WTC11 (cell line): ENCODE results near the gene LTN1. TPM values are rescaled to one million over a fixed set of nuclear protein-coding genes. Genes with fewer than 3 reads are reported as not detected.

Experiments
- ATAC-seq: fragments of 200-7000 bp; cut with Tn5 transposase; 2 replicates; pipeline ENCODE4 v1.10.0; 2021; ENCODE audit warnings: mild to moderate bottlenecking, moderate library complexity
- CTCF ChIA-PET: fragments of 300-600 bp; sonication (Branson Sonifier 250); formaldehyde crosslinking; loops from one replicate; lab custom pipeline; 2021; ENCODE audit warnings: antibody characterized with exemption; lab: Charles Lee
- POLR2A ChIA-PET: fragments of 350-600 bp; sonication (Branson Sonifier 250); formaldehyde crosslinking; loops from one replicate; lab custom pipeline; 2021; ENCODE audit warnings: antibody characterized with exemption; lab: Charles Lee
- DNase-seq: peaks from one replicate; pipeline ENCODE4 v3.0.0; 2021; ENCODE audit warnings: low spot score
- H3K27ac Mint-ChIP-seq: 2 replicates; pipeline ENCODE4 v1.8.0; 2021; ENCODE audit warnings: mixed read lengths
- H3K27me3 Mint-ChIP-seq: 2 replicates; pipeline ENCODE4 v1.8.0; 2021; ENCODE audit warnings: low read depth, mild to moderate bottlenecking, moderate library complexity, mixed read lengths
- H3K36me3 Mint-ChIP-seq: 2 replicates; pipeline ENCODE4 v1.8.0; 2021; ENCODE audit warnings: mixed read lengths
- H3K4me1 Mint-ChIP-seq: 2 replicates; pipeline ENCODE4 v1.8.0; 2022; ENCODE audit warnings: mixed read lengths
- H3K4me3 Mint-ChIP-seq: 2 replicates; pipeline ENCODE4 v1.8.0; 2021; ENCODE audit warnings: mild to moderate bottlenecking, moderate library complexity, mixed read lengths
- H3K9me3 Mint-ChIP-seq: 2 replicates; pipeline ENCODE4 v1.8.0; 2021; ENCODE audit warnings: mixed read lengths
- ATF2 ChIP-seq: sonication (generic); formaldehyde crosslinking; IDR thresholded peaks from 2 replicates; pipeline ENCODE4 v1.8.1; 2022; ENCODE audit warnings: low read depth, missing genetic modification reagents, borderline replicate concordance
- CDX4 ChIP-seq: fragments of 250-450 bp; sonication (Bioruptor Pico); IDR thresholded peaks from 2 replicates; pipeline ENCODE4 v1.9.0; 2021; ENCODE audit warnings: moderate library complexity, mild to moderate bottlenecking, inconsistent platforms, borderline replicate concordance
- CREM ChIP-seq: sonication (generic); formaldehyde crosslinking; IDR thresholded peaks from 2 replicates; pipeline ENCODE4 v1.8.1; 2022; ENCODE audit warnings: mild to moderate bottlenecking, missing genetic modification reagents, moderate library complexity
- E2F1 ChIP-seq: sonication (generic); formaldehyde crosslinking; IDR thresholded peaks from 2 replicates; pipeline ENCODE4 v1.8.0; 2022; ENCODE audit warnings: mild to moderate bottlenecking, missing genetic modification reagents
- E2F4 ChIP-seq: sonication (generic); formaldehyde crosslinking; IDR thresholded peaks from 2 replicates; pipeline ENCODE4 v1.8.1; 2022; ENCODE audit warnings: low read depth, mild to moderate bottlenecking, moderate library complexity, missing genetic modification reagents, borderline replicate concordance
- ESRRA ChIP-seq: sonication (generic); formaldehyde crosslinking; IDR thresholded peaks from 2 replicates; pipeline ENCODE4 v1.8.1; 2022; ENCODE audit warnings: mild to moderate bottlenecking, missing genetic modification reagents, borderline replicate concordance
- JUN ChIP-seq: sonication (generic); formaldehyde crosslinking; IDR thresholded peaks from 2 replicates; pipeline ENCODE4 v1.8.0; 2023; ENCODE audit warnings: mild to moderate bottlenecking, missing genetic modification reagents
- MAX ChIP-seq: sonication (generic); formaldehyde crosslinking; IDR thresholded peaks from 2 replicates; pipeline ENCODE4 v1.8.0; 2022; ENCODE audit warnings: mild to moderate bottlenecking, missing genetic modification reagents
- MLX ChIP-seq: sonication (generic); formaldehyde crosslinking; IDR thresholded peaks from 2 replicates; pipeline ENCODE4 v1.8.1; 2023; ENCODE audit warnings: mild to moderate bottlenecking, missing genetic modification reagents, moderate library complexity
- MYBL2 ChIP-seq: sonication (generic); formaldehyde crosslinking; IDR thresholded peaks from 2 replicates; pipeline ENCODE4 v1.8.1; 2023; ENCODE audit warnings: mild to moderate bottlenecking, moderate library complexity, missing genetic modification reagents
- NR1H2 ChIP-seq: sonication (generic); formaldehyde crosslinking; IDR thresholded peaks from 2 replicates; pipeline ENCODE4 v1.9.0; 2021; ENCODE audit warnings: mild to moderate bottlenecking, moderate library complexity, missing genetic modification reagents
- SMAD4 ChIP-seq: sonication (generic); formaldehyde crosslinking; IDR thresholded peaks from 2 replicates; pipeline ENCODE4 v1.8.0; 2022; ENCODE audit warnings: mild to moderate bottlenecking, missing genetic modification reagents
- TCF7 ChIP-seq: sonication (generic); formaldehyde crosslinking; IDR thresholded peaks from 2 replicates; pipeline ENCODE4 v1.8.0; 2022; ENCODE audit warnings: mild to moderate bottlenecking, low read depth, missing genetic modification reagents, moderate library complexity
- ZBTB21 ChIP-seq: sonication (generic); formaldehyde crosslinking; IDR thresholded peaks from 2 replicates; pipeline ENCODE4 v1.8.1; 2023; ENCODE audit warnings: mild to moderate bottlenecking, missing genetic modification reagents, borderline replicate concordance
- ZNF232 ChIP-seq: sonication (generic); formaldehyde crosslinking; IDR thresholded peaks from 2 replicates; pipeline ENCODE4 v1.8.0; 2022; ENCODE audit warnings: mild to moderate bottlenecking, missing genetic modification reagents
- ZNF263 ChIP-seq: sonication (generic); formaldehyde crosslinking; IDR thresholded peaks from 2 replicates; pipeline ENCODE4 v1.8.1; 2022; ENCODE audit warnings: low read depth, mild to moderate bottlenecking, moderate library complexity, missing genetic modification reagents
- ZNF396 ChIP-seq: fragments of 250-450 bp; sonication (Bioruptor Pico); IDR thresholded peaks from 2 replicates; pipeline ENCODE4 v1.8.0; 2021; ENCODE audit warnings: mild to moderate bottlenecking, moderate library complexity, borderline replicate concordance
- total RNA-seq: library from RNA; stranded (reverse); gene quantifications from 3 replicates; pipeline ENCODE4 v1.2.3, GENCODE V29; 2021

Gene LTN1
- total RNA-seq, 1 experiment from 2014 or later: 23.0 TPM

GRCh38 chr21:28899220-28899619, 93.5 kb downstream of the LTN1 start:
- peaks cover 10% of the 10 kb centered on the region for H3K4me1 Mint-ChIP-seq
- H3K9me3 Mint-ChIP-seq: peaks cover 38% of the 10 kb centered on the region
- peaks cover 10% of the 10 kb centered on the region for H3K36me3 Mint-ChIP-seq
- H3K27ac Mint-ChIP-seq: no peak overlapping the region
- no peak overlapping the region for H3K4me3 Mint-ChIP-seq
- H3K27me3 Mint-ChIP-seq: peaks cover 7% of the 10 kb centered on the region; the same call in 1 of the 2 replicates
- ATAC-seq (no peak), DNase-seq (no peak)
- CTCF ChIA-PET: no interaction called here
- POLR2A ChIA-PET: no interaction called here
- TF ChIP-seq CDX4 (CRISPR knock-in tag) (no peak), E2F4 (CRISPR knock-in tag) (no peak), SMAD4 (CRISPR knock-in tag) (no peak), ZBTB21 (CRISPR knock-in tag) (no peak), ZNF263 (CRISPR knock-in tag) (no peak), ZNF232 (CRISPR knock-in tag) (no peak), CREM (CRISPR knock-in tag) (no peak), MYBL2 (no peak), NR1H2 (CRISPR knock-in tag) (no peak)

- Mint-ChIP-seq H3K9me3 (peaks cover 11% of the 10 kb centered on the region), H3K4me3 (no peak overlapping the region), H3K36me3 (peaks cover 10% of the 10 kb centered on the region), H3K4me1 (peaks cover 7% of the 10 kb centered on the region), H3K27me3 (peaks cover 7% of the 10 kb centered on the region; the same call in 1 of the 2 replicates), H3K27ac (no peak overlapping the region)
- ChIA-PET POLR2A (no interaction called here), CTCF (interaction anchor here (0.6 to 1.7 kb wide), 6 partner anchors 9 to 148 kb away, joined by 3 to 4 read pairs (median 4); no protein-coding TSS in a partner anchor)
- peak; percentile 74 for ATAC-seq
- no peak for DNase-seq
- TF ChIP-seq ESRRA (CRISPR knock-in tag): no peak
- TF ChIP-seq ZNF396 (CRISPR knock-in tag): no peak
- TF ChIP-seq CDX4 (CRISPR knock-in tag): no peak
- TF ChIP-seq MAX (CRISPR knock-in tag): no peak
- TF ChIP-seq ATF2 (CRISPR knock-in tag): no peak
- TF ChIP-seq E2F1 (CRISPR knock-in tag): no peak
- TF ChIP-seq NR1H2 (CRISPR knock-in tag): no peak
- no peak for TF ChIP-seq JUN
- no peak for TF ChIP-seq TCF7 (CRISPR knock-in tag)
- TF ChIP-seq MLX (CRISPR knock-in tag): no peak
Measured at GRCh38 chr21:28893687-28894086, 99.0 kb downstream of the LTN1 start.
